ENCODE results near the gene GPC5. TPM values are rescaled to one million over a fixed set of nuclear protein-coding genes. Genes with fewer than 3 reads are reported as not detected.

Gene GPC5
- total and polyA plus RNA-seq, 2 experiments from 2014 or later = 0.32 TPM; not detected in 1

DNA sequence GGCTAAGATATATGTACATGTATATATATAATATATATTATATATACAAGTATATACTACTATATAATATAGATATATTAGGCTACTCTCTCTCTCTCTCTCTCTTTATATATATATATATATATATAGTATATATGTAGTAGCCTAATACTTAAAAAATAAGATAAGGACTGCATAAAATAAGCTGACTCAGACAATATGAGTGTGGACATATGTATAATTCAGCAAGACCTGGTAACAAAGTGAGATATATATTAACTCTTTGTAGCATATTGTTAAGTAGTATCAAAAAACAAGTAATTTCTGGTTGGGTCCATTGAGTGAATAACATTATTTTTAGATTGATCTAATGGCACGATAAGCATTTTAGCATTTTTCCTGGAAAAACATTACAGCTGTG is 509.0 kb downstream of the GPC5 start:
- Histone ChIP-seq H3K9me2 (ENCODE audit: insufficient read depth) (no peaks in the 10 kb centered on the region), H3K79me2 (ENCODE audit: insufficient read depth) (no peaks in the 10 kb centered on the region), H3K4me3 (no peak overlapping the region), H3K36me3 (ENCODE audit: low read depth) (no peaks in the 10 kb centered on the region), H3K27ac (no peak overlapping the region), H3K4me1 (ENCODE audit: insufficient read depth) (no peaks in the 10 kb centered on the region), H3K27me3 (replicated peaks; ENCODE audit: insufficient read depth) (no peaks in the 10 kb centered on the region), H3F3A (ENCODE audit: insufficient read depth) (no peaks in the 10 kb centered on the region), H4K20me1 (ENCODE audit: insufficient read depth) (no peaks in the 10 kb centered on the region), H3K9me3 (ENCODE audit: low read depth) (no peaks in the 10 kb centered on the region), H2AFZ (no peak overlapping the region), H3K9ac (no peak overlapping the region), H3K4me2 (ENCODE audit: unreplicated experiment) (no peak overlapping the region)
- TF ChIP-seq EZH2 (IDR thresholded peaks at IDR 0.05; ENCODE audit: insufficient read depth, poor library complexity, severe bottlenecking) (no peak), EZH2phosphoT487 (IDR thresholded peaks at IDR 0.05; ENCODE audit: insufficient read depth, low read depth) (no peak)
- WGBS, 2 experiments (ENCODE audit: low coverage in 1 of 2, low lambda C conversion rate in 2 of 2, missing lambda C conversion rate in 2 of 2) = 33 to 43% methylated on average over 1 of the region's 1 CpG
- DNase-seq = no peak
- in situ Hi-C loops (cut with MboI) = no loop called here

DNA sequence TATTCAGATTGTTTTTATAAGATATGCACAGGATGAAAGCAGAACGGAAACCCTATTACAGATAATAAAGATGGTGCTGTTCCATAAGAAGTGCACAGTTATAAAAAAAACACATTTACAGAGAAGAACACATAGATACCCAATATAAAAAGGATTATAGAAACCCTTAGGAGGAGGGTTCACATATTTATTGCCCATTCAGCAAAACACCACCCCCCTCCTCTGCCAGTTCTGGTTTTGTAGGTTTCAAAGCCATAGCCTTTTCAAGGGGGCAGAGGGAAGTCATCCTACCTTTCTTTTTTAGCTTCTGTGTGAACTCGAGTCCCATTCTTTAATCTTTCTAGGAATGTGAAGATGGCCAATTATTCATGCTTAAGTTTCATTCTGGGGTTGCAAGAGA is 511.2 kb downstream of the GPC5 start:
- H3K9ac ChIP-seq = no peak overlapping the region
- no peaks in the 10 kb centered on the region for H3K27me3 ChIP-seq (replicated peaks; ENCODE audit: insufficient read depth)
- H3K4me1 ChIP-seq (ENCODE audit: insufficient read depth) = no peaks in the 10 kb centered on the region
- no peaks in the 10 kb centered on the region for H3F3A ChIP-seq (ENCODE audit: insufficient read depth)
- H4K20me1 ChIP-seq (ENCODE audit: insufficient read depth) = no peaks in the 10 kb centered on the region
- H3K27ac ChIP-seq = no peak overlapping the region
- H3K9me2 ChIP-seq (ENCODE audit: insufficient read depth) = no peaks in the 10 kb centered on the region
- no peaks in the 10 kb centered on the region for H3K9me3 ChIP-seq (ENCODE audit: low read depth)
- no peaks in the 10 kb centered on the region for H3K79me2 ChIP-seq (ENCODE audit: insufficient read depth)
- no peak for DNase-seq
- in situ Hi-C loops (cut with MboI) = no loop called here
- no peak for TF ChIP-seq EZH2 (IDR thresholded peaks at IDR 0.05; ENCODE audit: insufficient read depth, poor library complexity, severe bottlenecking)
- no peak for TF ChIP-seq EZH2phosphoT487 (IDR thresholded peaks at IDR 0.05; ENCODE audit: insufficient read depth, low read depth)
- no peak overlapping the region for H3K4me2 ChIP-seq (ENCODE audit: unreplicated experiment)
- no peaks in the 10 kb centered on the region for H3K36me3 ChIP-seq (ENCODE audit: low read depth)
- no peak overlapping the region for H3K4me3 ChIP-seq
- no peak overlapping the region for H2AFZ ChIP-seq
- WGBS, 2 experiments (ENCODE audit: low coverage in 1 of 2, low lambda C conversion rate in 2 of 2, missing lambda C conversion rate in 2 of 2) = 10 to 20% methylated on average over 2 of the region's 2 CpGs

DNA sequence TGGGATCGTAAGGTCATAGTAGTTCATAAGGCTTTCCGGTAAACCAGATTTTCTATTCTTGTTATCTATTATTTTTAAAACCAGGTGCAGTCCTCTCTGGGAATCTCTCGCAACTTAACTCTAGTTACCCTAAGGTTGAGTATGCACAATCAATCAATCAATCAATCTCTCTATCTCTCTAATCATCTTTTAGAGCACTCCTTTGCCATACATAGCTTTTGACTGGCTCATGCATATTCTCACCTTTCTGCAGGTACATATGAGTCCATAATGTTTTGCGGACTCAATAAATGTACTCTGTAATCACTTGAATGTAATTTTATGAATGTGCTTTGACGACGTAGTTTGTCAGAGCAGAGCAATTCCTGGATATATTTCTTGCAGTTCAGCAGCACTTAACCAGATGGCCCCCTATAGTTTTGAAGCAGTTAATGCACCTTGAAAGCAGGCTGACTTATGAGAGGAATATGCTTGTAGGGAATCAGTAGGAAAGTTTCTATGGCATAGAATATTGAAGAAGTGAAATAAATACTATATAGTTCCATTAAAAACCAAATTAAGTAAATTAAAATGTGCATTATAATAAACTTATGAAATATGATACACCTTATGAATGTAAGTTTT is 524.7 kb downstream of the GPC5 start:
- H3K4me1 ChIP-seq (ENCODE audit: insufficient read depth) = no peaks in the 10 kb centered on the region
- H2AFZ ChIP-seq = no peak overlapping the region
- H3K79me2 ChIP-seq (ENCODE audit: insufficient read depth) = no peaks in the 10 kb centered on the region
- H3K4me2 ChIP-seq (ENCODE audit: unreplicated experiment) = no peak overlapping the region
- no peak overlapping the region for H3K9ac ChIP-seq
- H3K9me3 ChIP-seq (ENCODE audit: low read depth) = no peaks in the 10 kb centered on the region
- no peak for TF ChIP-seq EZH2phosphoT487 (IDR thresholded peaks at IDR 0.05; ENCODE audit: insufficient read depth, low read depth)
- no peak for TF ChIP-seq EZH2 (IDR thresholded peaks at IDR 0.05; ENCODE audit: insufficient read depth, poor library complexity, severe bottlenecking)
- H3K36me3 ChIP-seq (ENCODE audit: low read depth) = no peaks in the 10 kb centered on the region
- H3K27ac ChIP-seq = no peak overlapping the region
- no peaks in the 10 kb centered on the region for H3K9me2 ChIP-seq (ENCODE audit: insufficient read depth)
- in situ Hi-C loops (cut with MboI) = no loop called here
- no peaks in the 10 kb centered on the region for H3K27me3 ChIP-seq (replicated peaks; ENCODE audit: insufficient read depth)
- DNase-seq = no peak
- H4K20me1 ChIP-seq (ENCODE audit: insufficient read depth) = no peaks in the 10 kb centered on the region
- no peaks in the 10 kb centered on the region for H3F3A ChIP-seq (ENCODE audit: insufficient read depth)
- H3K4me3 ChIP-seq = no peak overlapping the region
- 26 to 31% methylated on average over 6 of the region's 6 CpGs for WGBS, 2 experiments (ENCODE audit: low coverage in 1 of 2, low lambda C conversion rate in 2 of 2, missing lambda C conversion rate in 2 of 2)

DNA sequence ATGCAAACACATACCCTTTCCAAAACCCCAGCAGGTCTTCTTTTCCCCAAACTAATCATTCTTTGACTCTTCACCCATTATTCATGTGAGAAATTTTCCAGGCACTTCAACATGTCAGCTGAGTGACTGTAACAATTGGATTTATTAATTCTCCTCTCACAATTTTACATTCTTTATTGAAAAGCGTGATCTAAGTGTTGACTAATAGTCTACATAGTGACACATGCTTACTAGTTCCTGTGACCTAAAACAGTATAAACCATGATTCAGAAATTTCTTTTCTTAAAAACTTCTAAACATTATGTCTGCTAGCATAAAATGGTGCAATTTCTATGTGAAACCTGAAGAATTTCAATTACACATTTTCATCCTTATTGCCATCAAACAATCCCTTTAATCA is 532.3 kb downstream of the GPC5 start:
- Histone ChIP-seq H3K4me2 (ENCODE audit: unreplicated experiment) (no peak overlapping the region), H3K4me3 (no peak overlapping the region), H3F3A (ENCODE audit: insufficient read depth) (no peaks in the 10 kb centered on the region), H3K27me3 (replicated peaks; ENCODE audit: insufficient read depth) (no peaks in the 10 kb centered on the region), H3K79me2 (ENCODE audit: insufficient read depth) (no peaks in the 10 kb centered on the region), H2AFZ (no peak overlapping the region), H3K4me1 (ENCODE audit: insufficient read depth) (no peaks in the 10 kb centered on the region), H3K36me3 (ENCODE audit: low read depth) (no peaks in the 10 kb centered on the region), H4K20me1 (ENCODE audit: insufficient read depth) (no peaks in the 10 kb centered on the region), H3K27ac (no peak overlapping the region), H3K9me3 (ENCODE audit: low read depth) (no peaks in the 10 kb centered on the region), H3K9me2 (ENCODE audit: insufficient read depth) (no peaks in the 10 kb centered on the region), H3K9ac (no peak overlapping the region)
- WGBS, 2 experiments (ENCODE audit: low coverage in 1 of 2, low lambda C conversion rate in 2 of 2, missing lambda C conversion rate in 2 of 2) = 15 to 18% methylated on average over 1 of the region's 1 CpG
- in situ Hi-C loops (cut with MboI) = no loop called here
- DNase-seq = no peak
- TF ChIP-seq EZH2phosphoT487 (IDR thresholded peaks at IDR 0.05; ENCODE audit: insufficient read depth, low read depth) = no peak
- TF ChIP-seq EZH2 (IDR thresholded peaks at IDR 0.05; ENCODE audit: insufficient read depth, poor library complexity, severe bottlenecking) = no peak

DNA sequence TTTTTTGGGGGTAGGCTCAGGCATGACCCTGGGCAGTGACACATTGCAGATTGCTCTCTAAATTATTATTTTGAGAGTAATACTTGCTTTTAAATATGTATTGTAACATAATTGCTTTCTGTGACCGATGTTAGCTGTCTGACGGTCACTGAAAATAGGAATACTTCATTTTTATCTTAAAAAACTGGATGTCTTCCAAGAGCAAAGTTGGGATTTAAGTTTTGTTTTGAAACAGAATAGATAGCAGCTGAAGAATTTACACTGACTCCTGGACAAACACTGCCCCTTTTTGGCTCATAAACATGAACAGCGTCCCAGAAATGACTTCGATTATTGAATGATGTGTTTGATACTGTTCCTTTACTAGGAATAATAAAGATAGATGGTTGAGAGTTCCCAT is 535.9 kb downstream of the GPC5 start:
- no peaks in the 10 kb centered on the region for H3K9me2 ChIP-seq (ENCODE audit: insufficient read depth)
- H3K9ac ChIP-seq = no peak overlapping the region
- WGBS, 2 experiments (ENCODE audit: low coverage in 1 of 2, low lambda C conversion rate in 2 of 2, missing lambda C conversion rate in 2 of 2) = 46 to 55% methylated on average over 4 of the region's 4 CpGs
- H3K9me3 ChIP-seq (ENCODE audit: low read depth) = no peaks in the 10 kb centered on the region
- no peak overlapping the region for H3K27ac ChIP-seq
- H3K79me2 ChIP-seq (ENCODE audit: insufficient read depth) = no peaks in the 10 kb centered on the region
- H3F3A ChIP-seq (ENCODE audit: insufficient read depth) = no peaks in the 10 kb centered on the region
- H3K27me3 ChIP-seq (replicated peaks; ENCODE audit: insufficient read depth) = no peaks in the 10 kb centered on the region
- no peak overlapping the region for H3K4me2 ChIP-seq (ENCODE audit: unreplicated experiment)
- no peaks in the 10 kb centered on the region for H3K36me3 ChIP-seq (ENCODE audit: low read depth)
- H3K4me1 ChIP-seq (ENCODE audit: insufficient read depth) = no peaks in the 10 kb centered on the region
- no peak for DNase-seq
- no peak overlapping the region for H3K4me3 ChIP-seq
- no peak overlapping the region for H2AFZ ChIP-seq
- no peak for TF ChIP-seq EZH2phosphoT487 (IDR thresholded peaks at IDR 0.05; ENCODE audit: insufficient read depth, low read depth)
- TF ChIP-seq EZH2 (IDR thresholded peaks at IDR 0.05; ENCODE audit: insufficient read depth, poor library complexity, severe bottlenecking) = no peak
- no peaks in the 10 kb centered on the region for H4K20me1 ChIP-seq (ENCODE audit: insufficient read depth)
- in situ Hi-C loops (cut with MboI) = no loop called here

Measured in GM23248 (cell line).